ENCODE measurements around the gene TMTC1.
A peak's percentile ranks its signal among the peaks of the same experiment; 100 is the strongest.

Gene TMTC1

DNA sequence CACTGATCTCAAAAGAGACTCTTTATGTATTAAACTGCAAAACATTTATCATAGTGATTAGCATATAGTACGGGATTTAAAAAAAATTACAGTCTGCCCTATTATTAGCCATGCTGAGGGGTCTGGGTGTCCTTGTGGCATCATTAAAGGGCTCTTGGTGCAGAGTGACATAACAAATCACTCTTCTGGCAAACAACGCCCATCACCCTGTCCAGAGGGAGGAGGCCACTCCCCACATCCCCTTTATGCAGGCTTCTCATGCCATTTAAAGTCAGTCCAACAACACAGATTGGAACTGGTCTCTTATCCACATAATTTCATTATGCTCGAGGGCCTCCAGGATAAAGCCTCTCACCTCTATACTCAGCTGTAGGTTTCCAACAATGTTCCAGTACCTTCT lies 51.1 kb downstream of the TMTC1 start:
- WGBS = 95% methylated on average over 3 of the region's 3 CpGs
- Histone ChIP-seq H2BK12ac (ENCODE audit: low read length in 2 of 2) (no peak overlapping the region), H3K9ac (ENCODE audit: low read length) (no peak overlapping the region), H3K79me1 (replicated peaks; ENCODE audit: low read length, poor library complexity, severe bottlenecking) (no peaks in the 10 kb centered on the region), H3K36me3 (ENCODE audit: control insufficient read depth in 1 of 2, insufficient read depth in 2 of 2, low read depth in 1 of 2, low read length in 2 of 2) (peaks cover 0 to 46% of the 10 kb centered on the region in 2 experiments), H3K27ac (ENCODE audit: low read length, poor library complexity, severe bottlenecking) (no peak overlapping the region), H3K4me1 (ENCODE audit: control insufficient read depth, insufficient read depth, low read depth, low read length) (no peaks in the 10 kb centered on the region), H4K8ac (ENCODE audit: low read length) (no peak overlapping the region), H3K14ac (ENCODE audit: low read length in 2 of 2) (no peak overlapping the region), H3K4me2 (ENCODE audit: low read length, poor library complexity, severe bottlenecking) (no peak overlapping the region), H2AK5ac (ENCODE audit: low read length, severe bottlenecking) (no peak overlapping the region), H2BK15ac (ENCODE audit: low read depth, poor library complexity, severe bottlenecking) (no peak overlapping the region), H3K9me3 (ENCODE audit: control insufficient read depth, low read length) (no peaks in the 10 kb centered on the region), H2AFZ (ENCODE audit: low read depth, low read length) (no peak overlapping the region), H3K4ac (ENCODE audit: low read depth in 1 of 2, low read length in 2 of 2) (no peak overlapping the region), H3K27me3 (ENCODE audit: control insufficient read depth in 1 of 2, insufficient read depth in 1 of 2, low read length in 2 of 2) (no peaks in the 10 kb centered on the region), H2BK120ac (ENCODE audit: low read depth, low read length) (no peak overlapping the region), H3K4me3 (ENCODE audit: insufficient read depth in 1 of 2, low read depth in 1 of 2, low read length in 2 of 2) (no peak overlapping the region), H2BK5ac (ENCODE audit: low read depth, low read length, poor library complexity, severe bottlenecking) (no peak overlapping the region), H4K91ac (ENCODE audit: low read length) (no peak overlapping the region), H3K23ac (ENCODE audit: low read length in 2 of 2) (no peak overlapping the region), H3K18ac (ENCODE audit: low read depth in 1 of 2, low read length in 2 of 2) (no peak overlapping the region)
- no peak for DNase-seq

DNA sequence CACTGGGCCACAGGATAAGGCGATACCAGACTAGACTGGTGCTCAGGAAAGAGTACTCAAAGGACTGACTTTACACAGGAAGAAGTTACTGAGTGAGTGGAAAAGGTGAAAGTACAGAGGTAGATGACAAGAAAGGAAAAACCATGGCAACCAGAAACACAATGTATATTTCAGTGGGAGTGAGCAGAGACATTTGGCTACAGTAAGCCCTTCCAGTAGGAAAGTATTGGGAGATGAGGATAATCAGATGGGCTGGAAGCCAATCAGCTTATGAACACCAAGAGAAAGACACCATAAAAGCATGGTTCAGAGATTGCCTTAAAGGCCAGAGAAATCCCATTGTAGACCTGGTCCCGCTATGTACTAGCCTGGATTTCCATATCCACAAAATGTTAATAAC lies 51.6 kb downstream of the TMTC1 start:
- DNase-seq = peak; percentile 47
- Histone ChIP-seq H3K9ac (ENCODE audit: low read length) (no peak overlapping the region), H2AFZ (ENCODE audit: low read depth, low read length) (no peak overlapping the region), H3K14ac (ENCODE audit: low read length in 2 of 2) (no peak overlapping the region), H3K79me1 (replicated peaks; ENCODE audit: low read length, poor library complexity, severe bottlenecking) (no peaks in the 10 kb centered on the region), H2BK5ac (ENCODE audit: low read depth, low read length, poor library complexity, severe bottlenecking) (no peak overlapping the region), H3K4me1 (ENCODE audit: control insufficient read depth, insufficient read depth, low read depth, low read length) (no peaks in the 10 kb centered on the region), H2BK12ac (ENCODE audit: low read length in 2 of 2) (no peak overlapping the region), H3K18ac (ENCODE audit: low read depth in 1 of 2, low read length in 2 of 2) (no peak overlapping the region), H2BK120ac (ENCODE audit: low read depth, low read length) (no peak overlapping the region), H3K4me3 (ENCODE audit: insufficient read depth in 1 of 2, low read depth in 1 of 2, low read length in 2 of 2) (no peak overlapping the region), H3K27ac (ENCODE audit: low read length, poor library complexity, severe bottlenecking) (no peak overlapping the region), H3K27me3 (ENCODE audit: control insufficient read depth in 1 of 2, insufficient read depth in 1 of 2, low read length in 2 of 2) (no peaks in the 10 kb centered on the region), H4K91ac (ENCODE audit: low read length) (no peak overlapping the region), H3K23ac (ENCODE audit: low read length in 2 of 2) (no peak overlapping the region), H2BK15ac (ENCODE audit: low read depth, poor library complexity, severe bottlenecking) (no peak overlapping the region), H4K8ac (ENCODE audit: low read length) (no peak overlapping the region), H3K36me3 (ENCODE audit: control insufficient read depth in 1 of 2, insufficient read depth in 2 of 2, low read depth in 1 of 2, low read length in 2 of 2) (peaks cover 0 to 46% of the 10 kb centered on the region in 2 experiments), H3K4me2 (ENCODE audit: low read length, poor library complexity, severe bottlenecking) (no peak overlapping the region), H2AK5ac (ENCODE audit: low read length, severe bottlenecking) (no peak overlapping the region), H3K4ac (ENCODE audit: low read depth in 1 of 2, low read length in 2 of 2) (no peak overlapping the region), H3K9me3 (ENCODE audit: control insufficient read depth, low read length) (no peaks in the 10 kb centered on the region)
- 98% methylated on average over 2 of the region's 2 CpGs for WGBS

DNA sequence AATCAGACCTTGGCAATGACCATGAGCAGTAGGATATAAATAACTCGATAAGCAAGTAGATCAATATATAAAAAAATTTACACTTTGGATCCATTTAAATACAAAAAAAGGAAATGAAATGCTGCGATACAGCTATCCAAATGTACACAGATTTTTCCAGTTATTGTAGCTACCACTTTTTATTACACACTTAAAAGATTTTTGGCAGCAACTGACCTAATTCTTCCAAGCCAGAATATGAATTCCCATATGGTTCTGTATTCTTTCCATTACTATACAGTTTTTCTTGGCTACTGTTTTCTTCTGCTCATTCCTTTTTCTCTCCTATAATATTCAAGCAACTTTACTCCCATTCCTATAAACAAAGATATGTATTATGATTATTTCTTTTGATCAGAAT lies 52.2 kb downstream of the TMTC1 start:
- Histone ChIP-seq H4K8ac (ENCODE audit: low read length) (no peak overlapping the region), H2AFZ (ENCODE audit: low read depth, low read length) (no peak overlapping the region), H3K14ac (ENCODE audit: low read length in 2 of 2) (no peak overlapping the region), H2BK5ac (ENCODE audit: low read depth, low read length, poor library complexity, severe bottlenecking) (no peak overlapping the region), H3K9ac (ENCODE audit: low read length) (no peak overlapping the region), H3K23ac (ENCODE audit: low read length in 2 of 2) (no peak overlapping the region), H3K36me3 (ENCODE audit: control insufficient read depth in 1 of 2, insufficient read depth in 2 of 2, low read depth in 1 of 2, low read length in 2 of 2) (peaks cover 0 to 46% of the 10 kb centered on the region in 2 experiments), H2BK12ac (ENCODE audit: low read length in 2 of 2) (no peak overlapping the region), H2BK15ac (ENCODE audit: low read depth, poor library complexity, severe bottlenecking) (no peak overlapping the region), H3K79me1 (replicated peaks; ENCODE audit: low read length, poor library complexity, severe bottlenecking) (no peaks in the 10 kb centered on the region), H3K4me2 (ENCODE audit: low read length, poor library complexity, severe bottlenecking) (no peak overlapping the region), H3K18ac (ENCODE audit: low read depth in 1 of 2, low read length in 2 of 2) (no peak overlapping the region), H3K27me3 (ENCODE audit: control insufficient read depth in 1 of 2, insufficient read depth in 1 of 2, low read length in 2 of 2) (no peaks in the 10 kb centered on the region), H3K4me1 (ENCODE audit: control insufficient read depth, insufficient read depth, low read depth, low read length) (no peaks in the 10 kb centered on the region), H2AK5ac (ENCODE audit: low read length, severe bottlenecking) (no peak overlapping the region), H4K91ac (ENCODE audit: low read length) (no peak overlapping the region), H3K4me3 (ENCODE audit: insufficient read depth in 1 of 2, low read depth in 1 of 2, low read length in 2 of 2) (no peak overlapping the region), H2BK120ac (ENCODE audit: low read depth, low read length) (no peak overlapping the region), H3K27ac (ENCODE audit: low read length, poor library complexity, severe bottlenecking) (no peak overlapping the region), H3K4ac (ENCODE audit: low read depth in 1 of 2, low read length in 2 of 2) (no peak overlapping the region), H3K9me3 (ENCODE audit: control insufficient read depth, low read length) (no peaks in the 10 kb centered on the region)
- DNase-seq = no peak
- 100% methylated on average over 1 of the region's 2 CpGs for WGBS

DNA sequence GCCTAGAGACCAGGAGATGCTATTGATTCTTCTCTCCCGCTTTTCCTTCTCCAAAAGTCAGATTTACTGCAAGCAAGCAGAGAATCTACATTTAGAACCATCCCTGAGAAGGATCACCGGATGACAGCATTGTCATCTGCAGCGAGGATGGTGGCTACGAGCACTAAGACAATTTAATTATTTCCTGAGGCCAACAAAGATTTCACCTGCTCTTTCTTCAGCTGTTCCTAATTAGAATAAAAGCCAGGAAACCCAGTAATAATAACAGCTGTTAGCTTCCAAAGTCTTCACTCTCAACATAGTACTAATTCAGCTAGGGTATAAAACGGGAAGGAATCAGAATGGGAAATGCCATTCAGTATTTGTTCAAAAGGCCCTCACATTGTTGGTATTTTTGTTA lies 53.3 kb downstream of the TMTC1 start:
- no peak overlapping the region for H3K18ac ChIP-seq (ENCODE audit: low read depth in 1 of 2, low read length in 2 of 2)
- no peak for DNase-seq
- peaks cover 2% of the 10 kb centered on the region for H3K4me1 ChIP-seq (ENCODE audit: control insufficient read depth, insufficient read depth, low read depth, low read length)
- no peak overlapping the region for H3K9ac ChIP-seq (ENCODE audit: low read length)
- H2AK5ac ChIP-seq (ENCODE audit: low read length, severe bottlenecking) = no peak overlapping the region
- H2BK120ac ChIP-seq (ENCODE audit: low read depth, low read length) = no peak overlapping the region
- no peaks in the 10 kb centered on the region for H3K9me3 ChIP-seq (ENCODE audit: control insufficient read depth, low read length)
- no peak overlapping the region for H3K4me2 ChIP-seq (ENCODE audit: low read length, poor library complexity, severe bottlenecking)
- no peak overlapping the region for H2BK12ac ChIP-seq (ENCODE audit: low read length in 2 of 2)
- H3K36me3 ChIP-seq (ENCODE audit: control insufficient read depth in 1 of 2, insufficient read depth in 2 of 2, low read depth in 1 of 2, low read length in 2 of 2) = peaks cover 0 to 41% of the 10 kb centered on the region in 2 experiments
- no peak overlapping the region for H2BK5ac ChIP-seq (ENCODE audit: low read depth, low read length, poor library complexity, severe bottlenecking)
- no peaks in the 10 kb centered on the region for H3K27me3 ChIP-seq (ENCODE audit: control insufficient read depth in 1 of 2, insufficient read depth in 1 of 2, low read length in 2 of 2)
- H3K4ac ChIP-seq (ENCODE audit: low read depth in 1 of 2, low read length in 2 of 2) = no peak overlapping the region
- no peak overlapping the region for H2BK15ac ChIP-seq (ENCODE audit: low read depth, poor library complexity, severe bottlenecking)
- H3K27ac ChIP-seq (ENCODE audit: low read length, poor library complexity, severe bottlenecking) = no peak overlapping the region
- H3K79me1 ChIP-seq (replicated peaks; ENCODE audit: low read length, poor library complexity, severe bottlenecking) = no peaks in the 10 kb centered on the region
- H4K8ac ChIP-seq (ENCODE audit: low read length) = no peak overlapping the region
- no peak overlapping the region for H2AFZ ChIP-seq (ENCODE audit: low read depth, low read length)
- WGBS = 96% methylated on average over 5 of the region's 5 CpGs
- H3K14ac ChIP-seq (ENCODE audit: low read length in 2 of 2) = no peak overlapping the region
- no peak overlapping the region for H3K23ac ChIP-seq (ENCODE audit: low read length in 2 of 2)
- H4K91ac ChIP-seq (ENCODE audit: low read length) = no peak overlapping the region
- no peak overlapping the region for H3K4me3 ChIP-seq (ENCODE audit: insufficient read depth in 1 of 2, low read depth in 1 of 2, low read length in 2 of 2)

Data from mesenchymal stem cell (in vitro differentiated cells and primary cell).